Transverse colon (tissue), 4 donors: Measurements from ENCODE around the gene INPP5F. TPM values are rescaled to one million over a fixed set of nuclear protein-coding genes. Genes with fewer than 3 reads are reported as not detected.

Experiments used
- DNase-seq: peaks from one replicate; pipeline ENCODE4 v3.0.0-alpha.2; 2019
- H3K27ac ChIP-seq, 4 donors: fragments of 200-600 bp; sonication (generic); 2 replicates each; pipeline ENCODE4 v1.5.1; 2016 to 2018; ENCODE audit warnings: inconsistent platforms in 4 of 4
- H3K27me3 ChIP-seq: fragments of 200-600 bp; sonication (generic); 2 replicates; pipeline ENCODE4 v1.5.1; 2017; ENCODE audit warnings: inconsistent platforms
- H3K36me3 ChIP-seq, 4 donors: fragments of 200-600 bp; sonication (generic); 2 replicates each; pipeline ENCODE4 v1.5.1; 2017 to 2019; ENCODE audit warnings: inconsistent platforms in 4 of 4
- H3K4me1 ChIP-seq, 4 donors: fragments of 200-600 bp; sonication (generic); 2 replicates each; pipeline ENCODE4 v1.5.1; 2017 to 2020; ENCODE audit warnings: inconsistent platforms in 4 of 4
- H3K4me3 ChIP-seq, 4 donors: fragments of 200-600 bp; sonication (generic); 1 replicate in 1 of 4; 2 replicates in 3 of 4; pipeline versions ENCODE4 v1.5.1 to v1.6.1; 2017 to 2019; ENCODE audit warnings: inconsistent platforms in 4 of 4
- H3K9me3 ChIP-seq, 2 donors: fragments of 200-600 bp; sonication (generic); 2 replicates each; pipeline ENCODE4 v1.5.1; 2017 to 2019; ENCODE audit warnings: inconsistent platforms in 2 of 2
- CTCF ChIP-seq, 5 experiments: fragments of 200-600 bp in 3 of 5; fragments of 450-650 bp in 2 of 5; sonication (generic) in 3 of 5; IDR thresholded peaks; 1 replicate in 2 of 5; 2 replicates in 3 of 5; pipeline ENCODE4 v1.5.1; 2016 to 2017; ENCODE audit warnings: antibody characterized with exemption in 5 of 5, inconsistent platforms in 3 of 5, mild to moderate bottlenecking in 2 of 5, moderate library complexity in 1 of 5
- EP300 ChIP-seq: sonication (generic); formaldehyde crosslinking; IDR thresholded peaks from one replicate; pipeline ENCODE4 v1.6.1; 2017; ENCODE audit warnings: antibody characterized with exemption, low read depth
- POLR2A ChIP-seq: fragments of 450-650 bp; IDR thresholded peaks from one replicate; pipeline ENCODE4 v1.6.1; 2016; ENCODE audit warnings: antibody characterized with exemption, mild to moderate bottlenecking, moderate library complexity
- POLR2AphosphoS5 ChIP-seq, 3 donors: sonication (generic); formaldehyde crosslinking; IDR thresholded peaks; one replicate each; pipeline ENCODE4 v1.6.1; 2016; ENCODE audit warnings: antibody characterized with exemption in 3 of 3
- WGBS, 2 donors: methylation state at CpG; one replicate each; pipeline ENCODE4 v1.1.5; 2018; ENCODE audit warnings: low coverage in 1 of 2; 5-methylcytosine and 5-hydroxymethylcytosine counted together
- in situ Hi-C, 4 donors: fragments of 200-750 bp; cut with MboI; loops; one replicate each; pipeline versions ENCODE4 v1.15.0 to v1.15.1; 2017; ENCODE audit warnings: low sequenced_read_pairs in 3 of 4, low pct_ligation_motif_present in 1 of 4, low pct_unique_long_range_greater_than_20kb in 1 of 4
- intact Hi-C: fragments of 100-400 bp; cut with DNase I; formaldehyde crosslinking; loops from one replicate; pipeline ENCODE4 v1.15.1; 2023; ENCODE audit warnings: low total_unique reads
- total RNA-seq, 4 donors: library from RNA; depleted of rRNA; stranded (reverse); fragments of >200 nt; gene quantifications; one replicate each; pipeline ENCODE4 v1.1.0, GENCODE V29; 2016

Gene INPP5F
- total RNA-seq, 4 donors from 2014 or later, result 11.6 to 24.6 (median 16.6) TPM

DNA sequence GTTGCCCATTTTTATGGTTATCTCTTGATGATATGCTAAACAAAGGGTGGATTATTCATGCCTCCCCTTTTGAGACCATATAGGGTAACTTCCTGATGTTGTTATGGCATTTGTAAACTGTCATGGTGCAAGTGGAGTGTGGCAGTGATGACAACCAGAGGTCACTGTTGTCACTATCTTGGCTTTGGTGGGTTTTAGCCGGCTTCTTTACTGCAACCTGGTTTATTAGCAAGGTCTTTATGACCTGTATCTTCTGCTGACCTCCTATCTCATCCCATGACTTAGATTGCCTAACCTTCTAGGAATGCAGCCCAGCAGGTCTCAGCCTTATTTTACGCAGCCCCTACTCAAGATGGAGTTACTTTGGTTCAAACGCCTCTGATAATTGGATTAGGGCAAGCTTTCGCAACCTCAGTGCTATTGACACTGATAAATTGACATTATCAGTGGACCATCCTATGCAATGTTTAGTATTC lies 37.8 kb upstream of the INPP5F start:
- Histone ChIP-seq H3K36me3 (no peaks in the 10 kb centered on the region), H3K4me3 (no peak overlapping the region), H3K4me1 (peaks cover 0 to 3% (median 2%) of the 10 kb centered on the region in 4 donors), H3K9me3 (no peaks in the 10 kb centered on the region), H3K27me3 (no peaks in the 10 kb centered on the region), H3K27ac (no peak overlapping the region)
- 67 to 77% methylated on average over 1 to 4 of the region's 4 CpGs for whole genome bisulfite sequencing, 2 donors
- DNase-seq, result no peak
- intact Hi-C loops, result no loop called here
- no peak for TF ChIP-seq CTCF (IDR thresholded peaks at IDR 0.05)
- no peak for TF ChIP-seq EP300
- TF ChIP-seq POLR2AphosphoS5 (IDR thresholded peaks at IDR 0.05), result no peak
- TF ChIP-seq POLR2A, result no peak
- in situ Hi-C loops, result loop anchor here (10.0 to 25.0 kb wide), 3 partner anchors 149 to 177 kb away; no protein-coding TSS in a partner anchor

DNA sequence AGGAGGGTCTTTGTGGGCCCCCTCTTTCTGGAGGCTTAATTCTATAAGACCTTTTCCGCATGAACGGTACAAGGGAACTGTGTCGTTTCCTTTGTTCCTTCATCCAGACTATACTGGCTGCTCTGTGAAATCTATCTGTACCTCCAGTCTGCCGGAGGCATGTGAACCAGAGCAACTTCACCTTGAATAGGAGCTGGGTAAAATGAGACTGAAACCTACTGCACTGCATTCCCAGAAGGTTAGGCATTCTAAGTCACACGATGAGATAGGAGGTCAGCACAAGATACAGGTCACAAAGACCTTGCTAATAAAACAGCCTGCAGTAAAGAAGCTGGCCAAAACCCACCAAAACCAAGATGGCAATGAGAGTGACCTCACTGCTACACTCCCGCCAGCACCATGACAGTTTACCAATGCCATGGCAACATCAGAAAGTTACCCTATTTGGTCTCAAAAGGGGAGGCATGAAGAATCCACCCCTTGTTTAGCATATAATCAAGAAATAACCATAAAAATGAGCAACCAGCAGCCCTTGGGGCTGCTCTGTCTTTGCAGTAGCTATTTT lies 36.8 kb upstream of the INPP5F start:
- Histone ChIP-seq H3K9me3 (no peaks in the 10 kb centered on the region), H3K36me3 (no peaks in the 10 kb centered on the region), H3K4me3 (no peak overlapping the region), H3K27ac (no peak overlapping the region), H3K4me1 (peaks cover 0 to 3% (median 2%) of the 10 kb centered on the region in 4 donors), H3K27me3 (no peaks in the 10 kb centered on the region)
- DNase-seq, result no peak
- intact Hi-C loops (no loop called here), in situ Hi-C loops (loop anchor here (10.0 to 25.0 kb wide), 3 partner anchors 148 to 176 kb away; no protein-coding TSS in a partner anchor)
- TF ChIP-seq EP300 (no peak), CTCF (IDR thresholded peaks at IDR 0.05) (no peak), POLR2A (no peak), POLR2AphosphoS5 (IDR thresholded peaks at IDR 0.05) (no peak)
- WGBS, 2 donors, result 95 to 100% methylated on average over 1 to 6 of the region's 6 CpGs

- DNase-seq, result no peak
- Histone ChIP-seq H3K27ac (no peak overlapping the region), H3K4me1 (peaks cover 0 to 2% (median 0%) of the 10 kb centered on the region in 4 donors), H3K9me3 (no peaks in the 10 kb centered on the region), H3K4me3 (no peak overlapping the region), H3K36me3 (no peaks in the 10 kb centered on the region), H3K27me3 (no peaks in the 10 kb centered on the region)
- intact Hi-C loops (no loop called here), in situ Hi-C loops (loop anchor here in 1 of 4 donors (25.0 kb wide), 1 partner anchor 146 kb away; no protein-coding TSS in a partner anchor)
- TF ChIP-seq POLR2A, result no peak
- 90 to 100% methylated on average over 3 of the region's 3 CpGs for WGBS, 2 donors
Measured at GRCh38 chr10:119691726-119692125, 34.1 kb upstream of the INPP5F start.

DNA sequence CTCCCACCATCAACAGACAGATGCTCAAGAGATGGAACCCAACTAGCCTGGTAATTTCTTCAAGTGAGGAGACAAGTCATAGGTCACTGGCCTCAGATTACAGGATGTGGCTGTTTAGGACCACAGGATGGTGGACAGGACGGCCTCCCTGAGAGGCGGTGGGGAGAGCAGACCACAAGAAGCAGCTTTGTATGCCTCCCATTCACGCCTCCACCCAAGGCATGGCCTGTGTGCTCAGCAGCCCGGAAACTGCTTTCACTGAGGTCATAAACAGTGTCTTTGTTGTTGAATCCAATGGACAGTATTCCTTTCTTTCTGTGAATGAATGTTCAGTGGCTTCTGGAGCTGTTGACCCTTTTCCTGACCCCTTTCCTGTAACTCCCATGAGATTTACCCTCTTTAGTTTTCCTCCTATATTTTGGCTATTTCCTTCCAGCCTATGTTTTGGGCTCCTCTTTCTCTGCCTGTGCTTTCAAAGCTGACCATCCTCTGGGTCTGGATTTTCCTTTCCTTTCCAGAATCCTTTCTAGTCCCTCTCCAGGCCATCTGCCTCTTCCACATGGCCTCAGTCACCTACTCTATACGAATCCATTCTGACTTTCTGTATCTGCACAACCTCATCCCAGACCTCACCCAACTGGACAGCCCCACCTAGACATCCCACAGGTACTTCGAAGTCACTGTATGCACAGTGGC lies 32.4 kb upstream of the INPP5F start:
- Histone ChIP-seq H3K4me1 (no peaks in the 10 kb centered on the region), H3K27me3 (no peaks in the 10 kb centered on the region), H3K4me3 (no peak overlapping the region), H3K36me3 (no peaks in the 10 kb centered on the region), H3K27ac (no peak overlapping the region), H3K9me3 (no peaks in the 10 kb centered on the region)
- TF ChIP-seq POLR2A, result no peak
- no peak for TF ChIP-seq EP300
- no peak for TF ChIP-seq POLR2AphosphoS5 (IDR thresholded peaks at IDR 0.05)
- TF ChIP-seq CTCF (IDR thresholded peaks at IDR 0.05), result no peak
- DNase-seq, result no peak
- 64 to 72% methylated on average over 3 to 6 of the region's 6 CpGs for WGBS, 2 donors
- in situ Hi-C loops (loop anchor here in 1 of 4 donors (25.0 kb wide), 1 partner anchor 144 kb away; no protein-coding TSS in a partner anchor), intact Hi-C loops (no loop called here)
